Lower leg skin (tissue), 4 donors: ENCODE data around the gene KLK13. TPM values are rescaled to one million over a fixed set of nuclear protein-coding genes. Genes with fewer than 3 reads are reported as not detected.

Experiments used
- DNase-seq, 2 donors: peaks; one replicate each; pipeline ENCODE4 v3.0.0-alpha.2; 2019; ENCODE audit warnings: low spot score in 2 of 2
- H3K4me3 ChIP-seq: fragments of 200-600 bp; sonication (generic); 2 replicates; pipeline ENCODE4 v1.5.1; 2017; ENCODE audit warnings: mild to moderate bottlenecking, low read depth; ENCODE audit not compliant: poor library complexity, severe bottlenecking
- POLR2A ChIP-seq, 2 donors: fragments of 450-650 bp; IDR thresholded peaks; one replicate each; pipeline ENCODE4 v1.6.1; 2016 to 2017; ENCODE audit warnings: antibody characterized with exemption in 2 of 2, mild to moderate bottlenecking in 1 of 2, moderate library complexity in 1 of 2
- WGBS, 2 donors: methylation state at CpG; one replicate each; pipeline ENCODE4 v1.1.5; 2018; 5-methylcytosine and 5-hydroxymethylcytosine counted together
- intact Hi-C: fragments of 100-400 bp; cut with DNase I; formaldehyde crosslinking; loops from one replicate; pipeline ENCODE4 v1.15.0; 2023; ENCODE audit warnings: low total_unique reads
- total RNA-seq, 4 donors: library from RNA; depleted of rRNA; stranded (reverse); fragments of >200 nt; gene quantifications; one replicate each; pipeline ENCODE4 v1.1.0, GENCODE V29; 2016
- TF ChIP-seq, protein P1 (sequence below), 3 donors: fragments of 450-650 bp; IDR thresholded peaks; one replicate each; pipeline ENCODE4 v1.5.1; 2016; ENCODE audit warnings: antibody characterized with exemption in 3 of 3, mild to moderate bottlenecking in 3 of 3, moderate library complexity in 2 of 3

Gene KLK13
- total RNA-seq, 4 donors from 2014 or later: 8.6 to 39.1 (median 9.5) TPM

DNA sequence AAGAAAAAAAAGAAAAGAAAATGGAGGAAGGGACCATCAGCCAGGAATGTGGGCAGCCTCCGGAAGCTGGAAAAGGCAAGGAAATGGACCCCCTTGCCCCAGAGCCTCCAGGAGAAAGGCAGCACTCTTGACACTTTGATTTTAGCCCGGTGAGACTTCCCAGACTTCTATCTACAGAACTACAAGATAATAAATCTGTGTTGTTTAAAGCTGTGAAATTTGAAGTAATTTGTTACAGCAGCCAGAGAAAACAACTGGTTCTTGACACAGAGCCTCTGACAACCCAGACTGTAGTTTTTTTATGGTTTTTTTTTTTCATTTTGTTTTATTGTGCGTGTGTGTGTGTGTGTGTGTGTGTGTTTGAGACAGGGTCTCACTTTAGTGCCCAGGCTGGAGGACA is 35.7 kb upstream of the KLK13 start:
- intact Hi-C loops: loop anchor here (2.0 kb wide), 1 partner anchor 172 kb away; no protein-coding TSS in a partner anchor
- no peak overlapping the region for H3K4me3 ChIP-seq
- TF ChIP-seq, protein P1, sequence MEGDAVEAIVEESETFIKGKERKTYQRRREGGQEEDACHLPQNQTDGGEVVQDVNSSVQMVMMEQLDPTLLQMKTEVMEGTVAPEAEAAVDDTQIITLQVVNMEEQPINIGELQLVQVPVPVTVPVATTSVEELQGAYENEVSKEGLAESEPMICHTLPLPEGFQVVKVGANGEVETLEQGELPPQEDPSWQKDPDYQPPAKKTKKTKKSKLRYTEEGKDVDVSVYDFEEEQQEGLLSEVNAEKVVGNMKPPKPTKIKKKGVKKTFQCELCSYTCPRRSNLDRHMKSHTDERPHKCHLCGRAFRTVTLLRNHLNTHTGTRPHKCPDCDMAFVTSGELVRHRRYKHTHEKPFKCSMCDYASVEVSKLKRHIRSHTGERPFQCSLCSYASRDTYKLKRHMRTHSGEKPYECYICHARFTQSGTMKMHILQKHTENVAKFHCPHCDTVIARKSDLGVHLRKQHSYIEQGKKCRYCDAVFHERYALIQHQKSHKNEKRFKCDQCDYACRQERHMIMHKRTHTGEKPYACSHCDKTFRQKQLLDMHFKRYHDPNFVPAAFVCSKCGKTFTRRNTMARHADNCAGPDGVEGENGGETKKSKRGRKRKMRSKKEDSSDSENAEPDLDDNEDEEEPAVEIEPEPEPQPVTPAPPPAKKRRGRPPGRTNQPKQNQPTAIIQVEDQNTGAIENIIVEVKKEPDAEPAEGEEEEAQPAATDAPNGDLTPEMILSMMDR (IDR thresholded peaks at IDR 0.05): no peak
- no peak for TF ChIP-seq POLR2A (IDR thresholded peaks at IDR 0.05)
- WGBS, 2 donors: 69% methylated on average over 3 of the region's 3 CpGs
- DNase-seq: no peak

DNA sequence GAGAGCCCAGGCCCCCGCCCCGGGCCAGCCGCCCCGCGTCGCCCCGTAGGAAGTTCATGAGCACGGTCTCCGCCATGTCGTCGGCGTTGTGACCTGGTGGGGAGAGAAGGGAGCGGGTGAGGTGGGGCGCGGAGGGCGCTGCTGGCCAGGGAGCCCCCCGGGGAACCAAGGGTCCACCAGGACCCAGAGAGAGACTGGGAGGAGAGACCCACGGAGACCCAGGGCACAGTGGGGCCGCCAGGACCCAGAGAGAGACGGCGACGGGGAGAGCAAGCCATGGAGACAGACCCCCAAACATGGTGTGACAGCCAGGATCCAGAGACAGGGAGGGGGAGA is 34.1 kb upstream of the KLK13 start:
- no peak for DNase-seq
- 80 to 88% methylated on average over 22 of the region's 22 CpGs for WGBS, 2 donors
- no peak for TF ChIP-seq POLR2A (IDR thresholded peaks at IDR 0.05)
- TF ChIP-seq, protein P1 (IDR thresholded peaks at IDR 0.05): no peak
- no peak overlapping the region for H3K4me3 ChIP-seq
- intact Hi-C loops: loop anchor here (5.0 kb wide), 1 partner anchor 82 kb away; the partner anchor contains the start of gene KLK10

DNA sequence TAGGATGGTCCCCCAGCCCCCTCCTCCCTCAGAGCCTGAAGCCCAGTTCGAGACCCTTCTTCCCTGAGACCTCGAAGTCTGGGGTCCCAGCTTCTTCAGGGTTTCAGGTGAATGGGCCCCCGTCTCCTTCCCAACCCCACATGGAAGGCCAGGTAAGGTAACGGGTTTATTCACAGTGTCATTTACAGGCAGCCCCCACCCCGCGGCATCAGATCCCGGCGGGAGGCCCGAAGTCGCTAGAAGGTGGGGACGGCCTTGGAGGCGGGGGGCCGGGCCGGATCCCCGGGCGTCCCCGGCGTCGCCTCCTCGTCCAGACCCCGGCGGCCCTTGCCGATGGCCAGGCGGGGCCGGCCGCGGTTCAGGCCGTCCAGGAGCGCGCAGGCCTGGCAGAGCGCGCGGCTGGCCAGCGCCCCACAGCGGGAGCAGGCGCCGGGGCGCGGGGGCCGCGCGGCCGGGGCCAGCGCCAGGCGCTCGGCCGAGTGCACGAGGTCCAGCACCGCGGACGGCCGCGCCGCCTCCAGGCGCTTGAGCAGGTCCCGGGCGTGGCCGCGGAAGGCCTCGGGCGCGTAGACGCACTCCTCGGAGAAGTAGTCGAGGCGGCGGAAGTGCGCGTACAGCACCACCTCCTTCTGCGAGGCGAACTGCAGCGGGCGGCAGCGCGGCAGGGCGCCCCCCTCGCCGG is 33.6 kb upstream of the KLK13 start:
- DNase-seq: no peak
- no peak overlapping the region for H3K4me3 ChIP-seq
- intact Hi-C loops: loop anchor here (5.0 kb wide), 1 partner anchor 81 kb away; the partner anchor contains the start of gene KLK10
- 88 to 90% methylated on average over 45 to 78 of the region's 78 CpGs for WGBS, 2 donors
- TF ChIP-seq, protein P1 (IDR thresholded peaks at IDR 0.05): no peak
- no peak for TF ChIP-seq POLR2A (IDR thresholded peaks at IDR 0.05)

DNA sequence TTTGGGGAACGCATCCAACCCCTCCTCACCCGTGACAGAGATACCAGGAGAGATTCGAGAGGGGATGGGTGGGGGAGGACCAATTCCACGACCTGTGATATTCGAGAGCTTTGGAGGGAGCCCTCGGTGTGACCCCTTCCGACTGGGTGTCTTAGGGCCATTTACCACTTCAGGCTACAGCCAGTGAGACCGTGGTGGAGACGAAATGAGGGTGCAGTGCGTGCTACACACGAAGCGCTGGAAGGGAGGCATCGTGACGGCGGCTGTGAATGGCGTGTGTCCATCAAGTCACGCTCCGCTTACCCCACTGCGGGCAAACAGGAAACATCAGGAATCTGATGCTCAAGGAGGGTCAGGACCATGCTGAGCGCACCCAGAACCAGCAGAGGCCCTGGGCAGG is 32.9 kb upstream of the KLK13 start:
- DNase-seq: no peak
- intact Hi-C loops: loop anchor here (5.0 kb wide), 1 partner anchor 80 kb away; the partner anchor contains the start of gene KLK10
- TF ChIP-seq POLR2A (IDR thresholded peaks at IDR 0.05): no peak
- TF ChIP-seq, protein P1 (IDR thresholded peaks at IDR 0.05): no peak
- 80 to 83% methylated on average over 18 to 20 of the region's 20 CpGs for WGBS, 2 donors
- no peak overlapping the region for H3K4me3 ChIP-seq

- 4 to 6% methylated on average over 6 of the region's 8 CpGs for WGBS, 2 donors
- intact Hi-C loops: loop anchor here (5.0 kb wide), 1 partner anchor 80 kb away; the partner anchor contains the start of gene KLK10
- peak in 1 of 2 donors; percentile 41 for DNase-seq
- H3K4me3 ChIP-seq: no peak overlapping the region
- no peak for TF ChIP-seq POLR2A (IDR thresholded peaks at IDR 0.05)
- TF ChIP-seq, protein P1 (IDR thresholded peaks at IDR 0.05): no peak
Measured at GRCh38 chr19:51097166-51097738, 32.4 kb upstream of the KLK13 start.
